ENCODE results near the gene DOCK8. TPM values are rescaled to one million over a fixed set of nuclear protein-coding genes. Genes with fewer than 3 reads are reported as not detected.

Gene DOCK8
- total RNA-seq, 1 donor from 2014 or later, result 219 TPM

Other genes with a start within 250 kb of the DOCK8 start
- gene WASHC1, start 185.4 kb upstream of the DOCK8 start, total RNA-seq, result 22.7 and 29.0 TPM in 2 replicates
- gene FOXD4, start 96.4 kb upstream of the DOCK8 start, total RNA-seq, result 0.55 and 0.61 TPM in 2 replicates
- gene ZNG1A, start 35.8 kb upstream of the DOCK8 start, total RNA-seq, result 58.8 and 67.2 TPM in 2 replicates

All from activated B cell treated with CpG ODN at 0.5 μM for 24 hours (primary cell).